ENCODE results near the gene PPP4C.

Gene PPP4C

DNA sequence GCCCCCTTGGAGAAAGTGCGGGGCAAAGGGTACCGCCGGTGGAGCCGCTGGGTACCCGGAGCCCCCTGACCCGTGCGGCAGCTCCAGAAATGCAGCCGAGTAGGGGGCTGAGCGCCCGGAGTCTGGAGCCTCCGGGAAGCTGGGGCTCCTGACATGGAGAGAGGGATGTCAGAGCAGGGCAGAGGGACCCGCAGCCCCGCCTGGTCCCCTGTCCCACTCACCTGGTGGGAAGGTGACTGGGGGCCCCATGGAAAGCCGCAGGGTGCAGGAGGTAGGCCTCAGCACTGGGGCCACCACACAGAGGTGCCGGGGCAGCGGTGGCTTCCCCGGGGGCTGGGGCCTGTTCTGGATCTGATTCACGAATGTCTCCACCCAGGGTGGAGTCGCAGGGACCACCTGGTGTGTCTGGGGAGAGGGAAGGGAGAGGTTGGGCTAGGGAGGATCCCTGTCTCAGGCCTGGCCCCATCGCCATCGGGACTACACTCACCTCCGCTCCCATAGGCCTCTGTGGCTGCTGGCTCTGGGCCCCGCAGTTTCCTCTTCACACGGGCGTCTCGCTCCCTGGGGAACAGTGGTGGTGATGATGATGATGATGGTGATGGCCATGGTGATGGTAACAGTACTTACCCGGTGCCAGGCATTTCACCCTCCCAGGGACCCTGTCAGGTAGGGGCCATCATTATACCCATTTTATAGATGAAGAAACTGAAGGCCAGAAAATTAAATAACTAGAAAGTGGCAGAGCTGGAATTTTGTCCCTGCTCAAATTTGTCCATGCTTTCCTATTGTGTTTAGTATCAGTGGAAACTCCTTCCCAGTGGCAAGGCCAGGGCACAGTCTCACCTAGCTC lies 10.7 kb downstream of the PPP4C start:
- no peak overlapping the region for H3K4me2 ChIP-seq (ENCODE audit: low read depth, low read length, poor library complexity, severe bottlenecking)
- H3K79me2 ChIP-seq (ENCODE audit: insufficient read depth, low read length), result no peaks in the 10 kb centered on the region
- no peak overlapping the region for H3K9ac ChIP-seq (ENCODE audit: low read length)
- no peak overlapping the region for H2AFZ ChIP-seq (ENCODE audit: low read depth, low read length, severe bottlenecking)
- TF ChIP-seq, protein P1, sequence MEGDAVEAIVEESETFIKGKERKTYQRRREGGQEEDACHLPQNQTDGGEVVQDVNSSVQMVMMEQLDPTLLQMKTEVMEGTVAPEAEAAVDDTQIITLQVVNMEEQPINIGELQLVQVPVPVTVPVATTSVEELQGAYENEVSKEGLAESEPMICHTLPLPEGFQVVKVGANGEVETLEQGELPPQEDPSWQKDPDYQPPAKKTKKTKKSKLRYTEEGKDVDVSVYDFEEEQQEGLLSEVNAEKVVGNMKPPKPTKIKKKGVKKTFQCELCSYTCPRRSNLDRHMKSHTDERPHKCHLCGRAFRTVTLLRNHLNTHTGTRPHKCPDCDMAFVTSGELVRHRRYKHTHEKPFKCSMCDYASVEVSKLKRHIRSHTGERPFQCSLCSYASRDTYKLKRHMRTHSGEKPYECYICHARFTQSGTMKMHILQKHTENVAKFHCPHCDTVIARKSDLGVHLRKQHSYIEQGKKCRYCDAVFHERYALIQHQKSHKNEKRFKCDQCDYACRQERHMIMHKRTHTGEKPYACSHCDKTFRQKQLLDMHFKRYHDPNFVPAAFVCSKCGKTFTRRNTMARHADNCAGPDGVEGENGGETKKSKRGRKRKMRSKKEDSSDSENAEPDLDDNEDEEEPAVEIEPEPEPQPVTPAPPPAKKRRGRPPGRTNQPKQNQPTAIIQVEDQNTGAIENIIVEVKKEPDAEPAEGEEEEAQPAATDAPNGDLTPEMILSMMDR (IDR thresholded peaks at IDR 0.05; ENCODE audit: insufficient read depth, low read length, poor library complexity, severe bottlenecking), result no peak
- TF ChIP-seq EZH2phosphoT487 (conservative IDR thresholded peaks at IDR 0.05; ENCODE audit: low read length), result no peak
- no peak overlapping the region for H3K27ac ChIP-seq (ENCODE audit: low read depth, low read length)
- H3K9me3 ChIP-seq (ENCODE audit: insufficient read depth, low read length), result no peaks in the 10 kb centered on the region
- H3K27me3 ChIP-seq (ENCODE audit: low read length), result no peaks in the 10 kb centered on the region
- no peaks in the 10 kb centered on the region for H3K9me2 ChIP-seq (replicated peaks; ENCODE audit: insufficient read depth, low read length)
- H3K36me3 ChIP-seq (ENCODE audit: low read length), result no peaks in the 10 kb centered on the region
- H3F3A ChIP-seq (ENCODE audit: insufficient read depth), result peaks cover 9% of the 10 kb centered on the region
- H3K4me3 ChIP-seq (ENCODE audit: insufficient read depth, low read length, poor library complexity, severe bottlenecking), result no peak overlapping the region
- no peaks in the 10 kb centered on the region for H4K20me1 ChIP-seq (ENCODE audit: low read depth, low read length)

DNA sequence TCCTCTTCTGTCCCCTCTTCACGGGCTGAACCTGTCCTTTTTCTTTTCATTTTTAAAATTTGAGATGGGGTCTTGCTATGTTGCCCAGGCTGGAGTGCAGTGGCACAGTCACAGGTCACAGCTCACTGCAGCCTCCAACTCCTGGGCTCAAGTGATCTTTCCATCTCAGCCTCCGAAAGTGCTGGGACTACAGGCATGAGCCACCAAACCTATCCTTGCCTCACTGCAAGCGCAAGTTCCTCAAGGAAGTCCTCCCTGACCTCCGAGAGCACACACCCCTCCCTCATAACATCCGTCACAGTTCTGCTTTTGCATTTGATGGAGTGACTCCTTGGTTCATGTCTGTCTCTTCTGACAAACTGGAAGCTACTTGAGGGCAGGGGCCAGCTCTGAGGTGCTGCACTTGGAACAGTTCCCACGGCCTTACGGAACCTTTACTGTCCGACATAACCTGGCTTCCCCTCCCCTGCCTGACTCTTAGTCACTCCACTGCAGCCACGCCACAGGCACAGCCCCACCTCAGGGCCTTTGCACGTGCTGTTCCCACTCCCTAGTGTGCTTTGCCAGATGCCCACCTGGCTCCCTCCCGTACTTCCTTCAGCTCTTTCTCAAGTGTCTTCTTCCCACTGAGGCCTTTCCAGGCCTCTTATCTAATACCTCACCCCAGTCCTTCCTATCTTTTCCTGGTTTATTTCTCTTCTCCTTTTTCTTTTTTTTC lies 11.5 kb downstream of the PPP4C start:
- no peak overlapping the region for H2AFZ ChIP-seq (ENCODE audit: low read depth, low read length, severe bottlenecking)
- H3F3A ChIP-seq (ENCODE audit: insufficient read depth), result peaks cover 12% of the 10 kb centered on the region
- no peak overlapping the region for H3K4me3 ChIP-seq (ENCODE audit: insufficient read depth, low read length, poor library complexity, severe bottlenecking)
- H3K79me2 ChIP-seq (ENCODE audit: insufficient read depth, low read length), result no peaks in the 10 kb centered on the region
- no peaks in the 10 kb centered on the region for H3K9me2 ChIP-seq (replicated peaks; ENCODE audit: insufficient read depth, low read length)
- H3K9me3 ChIP-seq (ENCODE audit: insufficient read depth, low read length), result no peaks in the 10 kb centered on the region
- TF ChIP-seq, protein P1 (IDR thresholded peaks at IDR 0.05; ENCODE audit: insufficient read depth, low read length, poor library complexity, severe bottlenecking), result no peak
- no peak for TF ChIP-seq EZH2phosphoT487 (conservative IDR thresholded peaks at IDR 0.05; ENCODE audit: low read length)
- H3K36me3 ChIP-seq (ENCODE audit: low read length), result no peaks in the 10 kb centered on the region
- no peaks in the 10 kb centered on the region for H4K20me1 ChIP-seq (ENCODE audit: low read depth, low read length)
- H3K27ac ChIP-seq (ENCODE audit: low read depth, low read length), result no peak overlapping the region
- no peak overlapping the region for H3K9ac ChIP-seq (ENCODE audit: low read length)
- no peaks in the 10 kb centered on the region for H3K27me3 ChIP-seq (ENCODE audit: low read length)
- no peak overlapping the region for H3K4me2 ChIP-seq (ENCODE audit: low read depth, low read length, poor library complexity, severe bottlenecking)

DNA sequence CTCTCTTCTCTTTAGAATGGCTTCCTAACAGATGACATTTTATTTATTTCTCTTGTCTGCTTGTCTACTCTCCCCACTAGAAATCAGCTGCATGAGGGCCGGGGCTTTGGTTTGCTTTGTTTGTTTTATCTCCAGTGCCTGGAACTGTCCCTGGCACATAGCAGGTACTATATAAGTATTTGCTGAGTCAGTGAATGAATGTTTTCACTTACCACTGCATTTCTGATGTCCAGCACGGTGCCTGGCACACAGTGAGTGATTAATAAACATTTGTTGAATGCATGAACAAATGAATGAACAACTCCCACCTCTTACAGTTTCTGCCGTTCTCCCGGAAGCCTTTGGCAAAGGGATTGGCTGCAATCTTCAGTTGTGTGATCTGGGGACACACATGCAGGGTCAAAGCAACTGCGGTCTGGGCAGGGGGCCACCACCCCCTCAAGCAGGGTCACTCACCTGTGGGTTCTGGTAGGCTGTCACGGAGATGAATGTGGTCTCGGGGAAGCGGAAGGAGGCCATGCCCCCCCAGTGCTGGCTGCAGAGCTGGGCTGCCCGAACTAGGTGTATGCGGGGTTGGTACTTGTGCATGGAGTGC lies 12.5 kb downstream of the PPP4C start:
- Histone ChIP-seq H3K9me2 (replicated peaks; ENCODE audit: insufficient read depth, low read length) (no peaks in the 10 kb centered on the region), H3K27me3 (ENCODE audit: low read length) (no peaks in the 10 kb centered on the region), H3K36me3 (ENCODE audit: low read length) (no peaks in the 10 kb centered on the region), H4K20me1 (ENCODE audit: low read depth, low read length) (no peaks in the 10 kb centered on the region), H3F3A (ENCODE audit: insufficient read depth) (peaks cover 20% of the 10 kb centered on the region), H3K4me3 (ENCODE audit: insufficient read depth, low read length, poor library complexity, severe bottlenecking) (no peak overlapping the region), H2AFZ (ENCODE audit: low read depth, low read length, severe bottlenecking) (no peak overlapping the region), H3K27ac (ENCODE audit: low read depth, low read length) (no peak overlapping the region), H3K4me2 (ENCODE audit: low read depth, low read length, poor library complexity, severe bottlenecking) (no peak overlapping the region), H3K9ac (ENCODE audit: low read length) (no peak overlapping the region), H3K9me3 (ENCODE audit: insufficient read depth, low read length) (no peaks in the 10 kb centered on the region), H3K79me2 (ENCODE audit: insufficient read depth, low read length) (no peaks in the 10 kb centered on the region)
- no peak for TF ChIP-seq EZH2phosphoT487 (conservative IDR thresholded peaks at IDR 0.05; ENCODE audit: low read length)
- TF ChIP-seq, protein P1 (IDR thresholded peaks at IDR 0.05; ENCODE audit: insufficient read depth, low read length, poor library complexity, severe bottlenecking), result no peak

Measured in SU-DHL-6 (cell line).